ENCODE measurements around the gene THAP5.

DNA sequence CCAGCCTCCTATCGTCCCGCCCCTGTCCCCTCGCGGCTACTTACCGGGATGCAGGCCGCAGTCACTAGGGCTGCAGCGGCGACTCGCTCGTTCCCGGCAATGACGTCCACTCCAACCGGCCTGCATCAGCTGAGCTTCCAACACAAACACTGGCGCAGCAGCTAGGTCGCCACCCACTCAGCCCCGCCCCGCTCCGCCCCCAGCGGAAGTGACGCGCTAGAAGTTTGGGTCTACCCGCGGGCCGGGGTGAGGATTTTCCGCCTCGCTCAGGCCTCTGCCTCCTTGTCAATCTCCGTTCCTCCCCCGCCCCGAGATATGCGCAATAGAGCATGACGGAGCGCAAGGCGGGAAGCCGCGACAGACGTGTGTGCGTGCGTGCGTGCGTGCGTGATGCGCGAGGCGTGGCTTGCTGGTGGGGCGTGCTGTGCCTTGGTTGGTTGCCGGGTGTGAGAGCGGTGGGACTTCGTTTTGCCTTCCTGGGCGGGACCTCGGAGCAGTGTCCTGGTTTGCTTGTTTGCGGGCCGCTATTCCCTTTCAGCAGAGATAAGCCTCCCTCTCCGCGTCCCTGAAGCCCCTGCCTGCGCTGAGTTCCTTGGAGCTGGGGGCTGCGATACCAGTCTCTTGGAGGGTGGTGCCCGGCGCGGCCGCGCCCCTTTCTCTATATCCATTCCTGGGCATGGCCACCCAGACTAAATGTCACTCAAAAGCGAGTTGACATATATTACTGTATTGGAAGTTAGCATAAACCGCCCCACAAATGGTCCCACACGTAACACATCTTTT, 43.3 kb downstream of the THAP5 start, which contains the start of gene PNPLA8:
- TF ChIP-seq, protein P1, sequence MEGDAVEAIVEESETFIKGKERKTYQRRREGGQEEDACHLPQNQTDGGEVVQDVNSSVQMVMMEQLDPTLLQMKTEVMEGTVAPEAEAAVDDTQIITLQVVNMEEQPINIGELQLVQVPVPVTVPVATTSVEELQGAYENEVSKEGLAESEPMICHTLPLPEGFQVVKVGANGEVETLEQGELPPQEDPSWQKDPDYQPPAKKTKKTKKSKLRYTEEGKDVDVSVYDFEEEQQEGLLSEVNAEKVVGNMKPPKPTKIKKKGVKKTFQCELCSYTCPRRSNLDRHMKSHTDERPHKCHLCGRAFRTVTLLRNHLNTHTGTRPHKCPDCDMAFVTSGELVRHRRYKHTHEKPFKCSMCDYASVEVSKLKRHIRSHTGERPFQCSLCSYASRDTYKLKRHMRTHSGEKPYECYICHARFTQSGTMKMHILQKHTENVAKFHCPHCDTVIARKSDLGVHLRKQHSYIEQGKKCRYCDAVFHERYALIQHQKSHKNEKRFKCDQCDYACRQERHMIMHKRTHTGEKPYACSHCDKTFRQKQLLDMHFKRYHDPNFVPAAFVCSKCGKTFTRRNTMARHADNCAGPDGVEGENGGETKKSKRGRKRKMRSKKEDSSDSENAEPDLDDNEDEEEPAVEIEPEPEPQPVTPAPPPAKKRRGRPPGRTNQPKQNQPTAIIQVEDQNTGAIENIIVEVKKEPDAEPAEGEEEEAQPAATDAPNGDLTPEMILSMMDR (IDR thresholded peaks at IDR 0.05 in 4 of 5, conservative IDR thresholded peaks at IDR 0.05 in 1 of 5), result peak in 1 of 5 experiments; percentile 18
- peak; percentile 95 for TF ChIP-seq POLR2A (IDR thresholded peaks at IDR 0.05)
